B cell (primary cell): ENCODE data around the gene PLA2G12A. TPM values are rescaled to one million over a fixed set of nuclear protein-coding genes. Genes with fewer than 3 reads are reported as not detected.

Experiments
- ATAC-seq: fragments of 200-7000 bp; cut with Tn5 transposase; one replicate; pipeline ENCODE4 v1.10.0; 2021; ENCODE audit warnings: low read depth, mild to moderate bottlenecking, moderate number of reproducible peaks, moderate library complexity
- CTCF ChIA-PET: fragments of 350-600 bp; sonication (Branson Sonifier 250); formaldehyde crosslinking; loops from one replicate; lab custom pipeline; 2021; ENCODE audit warnings: antibody characterized with exemption, inconsistent platforms; lab: Charles Lee
- POLR2A ChIA-PET: fragments of 350-600 bp; sonication (Branson Sonifier 250); formaldehyde crosslinking; loops from one replicate; lab custom pipeline; 2021; ENCODE audit warnings: antibody characterized with exemption; lab: Charles Lee
- DNase-seq: peaks from one replicate; pipeline ENCODE4 v3.0.0; 2013
- H2AFZ ChIP-seq: 2 replicates; pipeline ENCODE4 v1.6.1; 2012; ENCODE audit warnings: mild to moderate bottlenecking, low read depth, low read length; ENCODE audit not compliant: insufficient read depth, poor library complexity, severe bottlenecking
- H3K27ac ChIP-seq, 2 donors: 1 replicate in 1 of 2; 2 replicates in 1 of 2; pipeline ENCODE4 v1.5.1; 2012 to 2013; ENCODE audit warnings: low read length in 2 of 2, mild to moderate bottlenecking in 2 of 2, moderate library complexity in 1 of 2
- H3K27me3 ChIP-seq, 4 experiments: fragments of 200-600 bp in 1 of 4; sonication (generic) in 1 of 4; replicated peaks in 1 of 4; 1 replicate in 2 of 4; 2 replicates in 2 of 4; pipeline versions ENCODE4 v1.6.1 to v1.7.0; 2013 to 2016; ENCODE audit warnings: low read length in 3 of 4, mild to moderate bottlenecking in 2 of 4, mixed read lengths in 1 of 4, moderate library complexity in 1 of 4; ENCODE audit not compliant: insufficient read depth in 4 of 4, control insufficient read depth in 3 of 4; ENCODE audit errors: control extremely low read depth in 1 of 4
- H3K36me3 ChIP-seq, 2 experiments: replicated peaks in 1 of 2; 1 replicate in 1 of 2; 2 replicates in 1 of 2; pipeline versions ENCODE4 v1.6.1 to v1.7.1; 2013; ENCODE audit warnings: low read length in 1 of 2; ENCODE audit not compliant: insufficient read depth in 2 of 2, control insufficient read depth in 1 of 2; ENCODE audit errors: control extremely low read depth in 1 of 2, extremely low read depth in 1 of 2
- H3K4me1 ChIP-seq, 2 donors: fragments of 200-600 bp in 1 of 2; sonication (generic) in 1 of 2; 1 replicate in 1 of 2; 2 replicates in 1 of 2; pipeline versions ENCODE4 v1.5.1 to v1.6.1; 2013 to 2017; ENCODE audit warnings: low read length in 2 of 2; ENCODE audit not compliant: control insufficient read depth in 2 of 2, insufficient read depth in 2 of 2
- H3K4me2 ChIP-seq: replicated peaks from 2 replicates; pipeline ENCODE3; 2012; ENCODE audit warnings: mild to moderate bottlenecking, low read depth, low read length; ENCODE audit not compliant: poor library complexity, severe bottlenecking
- H3K4me3 ChIP-seq, 5 experiments: fragments of 200-600 bp in 1 of 5; sonication (generic) in 1 of 5; 1 replicate in 3 of 5; 2 replicates in 2 of 5; pipeline versions ENCODE4 v1.5.1 to v1.7.0; 2011 to 2016; ENCODE audit warnings: low read length in 4 of 5, mild to moderate bottlenecking in 4 of 5, low read depth in 2 of 5, control low read depth in 1 of 5, moderate library complexity in 1 of 5; ENCODE audit not compliant: insufficient read depth in 1 of 5; ENCODE audit errors: control extremely low read depth in 1 of 5, extremely low read depth in 1 of 5
- H3K79me2 ChIP-seq: fragments of 200-600 bp; sonication (generic); one replicate; pipeline ENCODE4 v1.6.0; 2016; ENCODE audit warnings: low read length; ENCODE audit not compliant: control insufficient read depth, insufficient read depth
- H3K9ac ChIP-seq: fragments of 200-600 bp; sonication (generic); 2 replicates; pipeline ENCODE4 v1.6.1; 2017; ENCODE audit warnings: mild to moderate bottlenecking, low read length, moderate library complexity
- H3K9me3 ChIP-seq, 3 donors: one replicate each; pipeline versions ENCODE4 v1.6.1 to v1.7.1; 2013; ENCODE audit warnings: low read length in 2 of 3; ENCODE audit not compliant: control insufficient read depth in 2 of 3, insufficient read depth in 1 of 3; ENCODE audit errors: control extremely low read depth in 1 of 3
- H4K20me1 ChIP-seq: 2 replicates; pipeline ENCODE4 v1.6.0; 2012; ENCODE audit warnings: mild to moderate bottlenecking, low read length; ENCODE audit not compliant: insufficient read depth, control insufficient read depth, poor library complexity, severe bottlenecking
- H3K27ac Mint-ChIP-seq: one replicate; pipeline ENCODE4 v1.8.0; 2021; ENCODE audit warnings: mixed read lengths
- H3K27me3 Mint-ChIP-seq: one replicate; pipeline ENCODE4 v1.8.0; 2021; ENCODE audit warnings: mixed read lengths
- H3K4me1 Mint-ChIP-seq: one replicate; pipeline ENCODE4 v1.8.0; 2021; ENCODE audit warnings: mixed read lengths
- H3K4me3 Mint-ChIP-seq: one replicate; pipeline ENCODE4 v1.8.0; 2021; ENCODE audit warnings: mixed read lengths
- H3K9me3 Mint-ChIP-seq: one replicate; pipeline ENCODE4 v1.8.0; 2022; ENCODE audit warnings: mixed read lengths; ENCODE audit not compliant: insufficient read depth
- EZH2 ChIP-seq: IDR thresholded peaks from 2 replicates; pipeline ENCODE4 v1.6.1; 2012; ENCODE audit warnings: borderline replicate concordance, low read depth, mild to moderate bottlenecking, moderate library complexity, low read length; ENCODE audit not compliant: insufficient read depth, poor library complexity, severe bottlenecking
- WGBS: methylation state at CpG from one replicate; pipeline ENCODE4 v1.1.5; 2013; ENCODE audit warnings: missing lambda C conversion rate; ENCODE audit not compliant: insufficient coverage; 5-methylcytosine and 5-hydroxymethylcytosine counted together
- intact Hi-C: fragments of 100-400 bp; cut with micrococcal nuclease; formaldehyde crosslinking; loops from one replicate; pipeline ENCODE4 v1.10.0; 2022
- polyA plus RNA-seq: library from polyadenylated mRNA; depleted of rRNA; stranded (reverse); fragments of >200 nt; gene quantifications from 2 replicates; pipeline ENCODE4 v1.2.3, GENCODE V29; 2012
- total RNA-seq, 2 donors: library from RNA; stranded (reverse); fragments of 120-200 nt in 1 of 2; gene quantifications; 1 replicate in 1 of 2; 2 replicates in 1 of 2; pipeline versions ENCODE4 v1.2.3 to v1.2.4, GENCODE V29; 2013 to 2022
- TF ChIP-seq, protein P1 (sequence below): fragments of 200-600 bp; IDR thresholded peaks from one replicate; pipeline ENCODE4 v1.8.0; 2022; ENCODE audit warnings: antibody characterized with exemption, mild to moderate bottlenecking

PLA2G12A gene
- total and polyA plus RNA-seq, 2 donors (not counting 1 experiment from before 2014, with no cell fraction given) = 4.9 to 7.9 TPM

DNA sequence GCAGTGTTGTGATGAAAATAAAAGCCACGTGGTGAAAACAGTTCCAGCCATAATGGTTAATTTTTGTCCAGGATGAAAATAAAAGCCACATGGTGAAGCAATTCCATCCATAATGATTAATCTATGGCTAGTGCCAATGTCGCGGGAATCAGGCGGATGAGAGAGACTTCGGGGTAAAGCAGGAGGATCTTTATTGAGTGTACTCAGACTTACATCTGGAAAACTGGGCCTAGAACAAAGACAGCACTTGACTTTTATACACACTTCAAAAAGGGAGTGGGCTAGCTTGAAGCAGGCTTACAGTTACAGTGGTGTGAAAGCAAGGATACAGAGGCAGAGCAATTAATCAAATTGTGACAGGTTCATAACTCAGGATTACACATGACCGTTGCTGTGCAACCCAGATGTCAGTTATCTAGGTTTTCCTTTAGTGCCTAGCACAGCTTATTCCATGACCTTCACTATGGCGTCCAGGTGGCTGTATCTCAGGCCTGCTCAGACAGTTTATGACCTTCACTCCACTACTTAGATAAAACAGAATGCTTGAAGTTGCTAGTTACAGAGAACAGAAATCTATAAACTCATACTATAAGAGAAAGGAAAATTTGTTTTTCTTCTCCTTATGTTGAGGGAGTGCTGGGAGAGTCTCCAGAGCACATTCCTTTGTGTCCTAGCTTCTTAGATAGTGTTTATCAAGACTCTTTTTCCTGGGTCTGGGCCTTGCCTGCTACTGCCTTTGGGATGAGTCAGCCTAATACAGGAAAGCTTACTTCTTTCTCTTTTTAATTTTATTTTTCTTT lies 5.9 kb upstream of the PLA2G12A start:
- DNase-seq = no peak

DNA sequence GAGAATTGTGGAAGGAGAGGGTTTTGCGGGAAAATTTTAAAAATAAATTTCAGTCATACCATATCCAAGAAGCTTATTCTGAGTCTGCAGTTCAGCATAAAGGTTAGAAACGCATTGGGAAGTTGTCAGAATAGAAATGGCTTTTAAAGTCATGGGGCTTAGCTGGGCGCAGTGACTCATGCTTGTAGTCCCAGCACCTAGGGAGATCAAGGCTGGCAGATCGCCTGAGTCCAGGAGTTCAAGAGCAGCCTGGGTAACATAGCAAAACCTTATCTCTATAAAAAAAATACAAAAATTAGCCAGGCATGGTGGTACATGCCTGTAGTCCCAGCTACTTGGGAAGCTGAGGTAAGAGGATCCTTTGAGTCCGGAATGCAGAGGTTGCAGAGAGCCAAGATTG lies 3.9 kb upstream of the PLA2G12A start:
- no peak overlapping the region for H3K27ac ChIP-seq
- DNase-seq (no peak), ATAC-seq (no peak)
- Mint-ChIP-seq H3K9me3 (no peaks in the 10 kb centered on the region), H3K27me3 (peaks cover 6% of the 10 kb centered on the region), H3K27ac (no peak overlapping the region), H3K4me3 (no peak overlapping the region), H3K4me1 (peaks cover 8% of the 10 kb centered on the region)
- WGBS = 94% methylated on average over 2 of the region's 5 CpGs
- no peak overlapping the region for H2AFZ ChIP-seq
- peaks cover 6 to 10% of the 10 kb centered on the region in 2 donors for H3K4me1 ChIP-seq
- no peaks in the 10 kb centered on the region for H4K20me1 ChIP-seq
- CTCF ChIA-PET = no interaction called here
- peaks cover 0 to 6% (median 0%) of the 10 kb centered on the region in 4 experiments for H3K27me3 ChIP-seq
- POLR2A ChIA-PET = no interaction called here
- no peaks in the 10 kb centered on the region for H3K9me3 ChIP-seq
- H3K36me3 ChIP-seq = no peaks in the 10 kb centered on the region
- no peaks in the 10 kb centered on the region for H3K79me2 ChIP-seq
- H3K9ac ChIP-seq = no peak overlapping the region
- no peak for TF ChIP-seq EZH2
- TF ChIP-seq, protein P1, sequence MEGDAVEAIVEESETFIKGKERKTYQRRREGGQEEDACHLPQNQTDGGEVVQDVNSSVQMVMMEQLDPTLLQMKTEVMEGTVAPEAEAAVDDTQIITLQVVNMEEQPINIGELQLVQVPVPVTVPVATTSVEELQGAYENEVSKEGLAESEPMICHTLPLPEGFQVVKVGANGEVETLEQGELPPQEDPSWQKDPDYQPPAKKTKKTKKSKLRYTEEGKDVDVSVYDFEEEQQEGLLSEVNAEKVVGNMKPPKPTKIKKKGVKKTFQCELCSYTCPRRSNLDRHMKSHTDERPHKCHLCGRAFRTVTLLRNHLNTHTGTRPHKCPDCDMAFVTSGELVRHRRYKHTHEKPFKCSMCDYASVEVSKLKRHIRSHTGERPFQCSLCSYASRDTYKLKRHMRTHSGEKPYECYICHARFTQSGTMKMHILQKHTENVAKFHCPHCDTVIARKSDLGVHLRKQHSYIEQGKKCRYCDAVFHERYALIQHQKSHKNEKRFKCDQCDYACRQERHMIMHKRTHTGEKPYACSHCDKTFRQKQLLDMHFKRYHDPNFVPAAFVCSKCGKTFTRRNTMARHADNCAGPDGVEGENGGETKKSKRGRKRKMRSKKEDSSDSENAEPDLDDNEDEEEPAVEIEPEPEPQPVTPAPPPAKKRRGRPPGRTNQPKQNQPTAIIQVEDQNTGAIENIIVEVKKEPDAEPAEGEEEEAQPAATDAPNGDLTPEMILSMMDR = no peak
- no peak overlapping the region for H3K4me2 ChIP-seq
- intact Hi-C loops = no loop called here
- H3K4me3 ChIP-seq = no peak overlapping the region

More for the DNA sequence above, 5.9 kb upstream of the PLA2G12A start:
- H3K4me1 ChIP-seq = no peaks in the 10 kb centered on the region
- no peak overlapping the region for H3K4me2 ChIP-seq
- Mint-ChIP-seq H3K4me1 (no peaks in the 10 kb centered on the region), H3K4me3 (no peak overlapping the region), H3K9me3 (no peaks in the 10 kb centered on the region), H3K27ac (no peak overlapping the region), H3K27me3 (peaks cover 14% of the 10 kb centered on the region)
- peaks cover 0 to 6% (median 0%) of the 10 kb centered on the region in 4 experiments for H3K27me3 ChIP-seq
- no peak for ATAC-seq
- no peak overlapping the region for H3K4me3 ChIP-seq
- intact Hi-C loops = no loop called here
- no peak overlapping the region for H2AFZ ChIP-seq
- TF ChIP-seq, protein P1 = no peak
- no peak for TF ChIP-seq EZH2
- WGBS = 60% methylated on average over 1 of the region's 7 CpGs
- CTCF ChIA-PET = no interaction called here
- no peaks in the 10 kb centered on the region for H4K20me1 ChIP-seq
- H3K36me3 ChIP-seq = no peaks in the 10 kb centered on the region
- POLR2A ChIA-PET = interaction anchor here (0.6 kb wide), 1 partner anchor 14 kb away, joined by 4 read pairs; no protein-coding TSS in a partner anchor
- H3K79me2 ChIP-seq = no peaks in the 10 kb centered on the region
- no peak overlapping the region for H3K9ac ChIP-seq
- H3K27ac ChIP-seq = no peak overlapping the region
- H3K9me3 ChIP-seq = no peaks in the 10 kb centered on the region
